ENCODE measurements around the gene LAMB4. TPM values are rescaled to one million over a fixed set of nuclear protein-coding genes. Genes with fewer than 3 reads are reported as not detected.

Gene LAMB4
- total RNA-seq, 2 donors from 2014 or later = 0.85 TPM; not detected in 1

DNA sequence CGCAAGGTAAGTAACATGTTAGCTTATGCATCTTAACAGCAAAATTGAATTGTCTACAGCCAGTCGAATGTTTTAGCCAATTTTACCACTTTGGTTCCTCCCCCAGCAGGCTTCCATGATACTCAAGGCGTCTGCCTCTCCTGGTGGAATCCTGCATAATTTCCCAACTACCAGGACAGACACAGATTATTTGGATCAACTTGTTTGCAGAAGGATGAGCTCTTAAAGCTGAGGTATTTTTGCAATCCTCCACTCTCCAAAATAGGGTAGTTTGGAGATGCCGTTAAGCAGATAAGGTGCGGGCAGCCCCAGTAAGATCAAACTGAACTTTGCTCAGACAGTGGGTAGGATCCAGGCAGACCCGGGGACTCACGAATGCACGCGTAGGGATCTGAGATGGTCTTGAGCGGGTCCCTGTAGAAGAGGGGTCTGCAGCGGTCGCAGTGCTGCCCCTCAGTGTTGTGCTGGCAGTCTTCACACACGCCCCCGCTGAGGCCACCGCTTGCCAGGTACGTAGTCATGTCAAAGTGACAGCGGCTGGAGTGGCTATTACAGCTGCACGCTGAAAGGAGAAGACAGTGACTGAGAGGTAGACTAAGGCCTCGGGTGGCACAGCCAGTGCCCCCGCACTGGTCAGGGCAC is 27.4 kb downstream of the LAMB4 start:
- no peak for DNase-seq (ENCODE audit: low spot score)
- Histone ChIP-seq H3K36me3 (no peaks in the 10 kb centered on the region), H3K4me1 (replicated peaks) (no peaks in the 10 kb centered on the region), H3K27me3 (replicated peaks; ENCODE audit: insufficient read depth) (no peaks in the 10 kb centered on the region), H3K9me3 (no peaks in the 10 kb centered on the region), H3K4me3 (no peak overlapping the region), H3K27ac (no peak overlapping the region)
- TF ChIP-seq POLR2AphosphoS5 (IDR thresholded peaks at IDR 0.05) (no peak), POLR2A (IDR thresholded peaks at IDR 0.05) (no peak)
- TF ChIP-seq, protein P1, sequence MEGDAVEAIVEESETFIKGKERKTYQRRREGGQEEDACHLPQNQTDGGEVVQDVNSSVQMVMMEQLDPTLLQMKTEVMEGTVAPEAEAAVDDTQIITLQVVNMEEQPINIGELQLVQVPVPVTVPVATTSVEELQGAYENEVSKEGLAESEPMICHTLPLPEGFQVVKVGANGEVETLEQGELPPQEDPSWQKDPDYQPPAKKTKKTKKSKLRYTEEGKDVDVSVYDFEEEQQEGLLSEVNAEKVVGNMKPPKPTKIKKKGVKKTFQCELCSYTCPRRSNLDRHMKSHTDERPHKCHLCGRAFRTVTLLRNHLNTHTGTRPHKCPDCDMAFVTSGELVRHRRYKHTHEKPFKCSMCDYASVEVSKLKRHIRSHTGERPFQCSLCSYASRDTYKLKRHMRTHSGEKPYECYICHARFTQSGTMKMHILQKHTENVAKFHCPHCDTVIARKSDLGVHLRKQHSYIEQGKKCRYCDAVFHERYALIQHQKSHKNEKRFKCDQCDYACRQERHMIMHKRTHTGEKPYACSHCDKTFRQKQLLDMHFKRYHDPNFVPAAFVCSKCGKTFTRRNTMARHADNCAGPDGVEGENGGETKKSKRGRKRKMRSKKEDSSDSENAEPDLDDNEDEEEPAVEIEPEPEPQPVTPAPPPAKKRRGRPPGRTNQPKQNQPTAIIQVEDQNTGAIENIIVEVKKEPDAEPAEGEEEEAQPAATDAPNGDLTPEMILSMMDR (IDR thresholded peaks at IDR 0.05) = no peak
- 88% methylated on average over 20 of the region's 20 CpGs for WGBS
- intact Hi-C loops (cut with DNase I) = no loop called here

GRCh38 chr7:108101759-108102158 is 28.4 kb downstream of the LAMB4 start:
- no peak for DNase-seq (ENCODE audit: low spot score)
- TF ChIP-seq POLR2AphosphoS5 (IDR thresholded peaks at IDR 0.05) = no peak
- no peak for TF ChIP-seq POLR2A (IDR thresholded peaks at IDR 0.05)
- TF ChIP-seq, protein P1 (IDR thresholded peaks at IDR 0.05) = no peak
- no peak overlapping the region for H3K27ac ChIP-seq
- 97% methylated on average over 3 of the region's 3 CpGs for WGBS
- H3K9me3 ChIP-seq = no peaks in the 10 kb centered on the region
- no peak overlapping the region for H3K4me3 ChIP-seq
- intact Hi-C loops (cut with DNase I) = no loop called here
- H3K36me3 ChIP-seq = no peaks in the 10 kb centered on the region
- H3K27me3 ChIP-seq (replicated peaks; ENCODE audit: insufficient read depth) = no peaks in the 10 kb centered on the region
- H3K4me1 ChIP-seq (replicated peaks) = no peaks in the 10 kb centered on the region

DNA sequence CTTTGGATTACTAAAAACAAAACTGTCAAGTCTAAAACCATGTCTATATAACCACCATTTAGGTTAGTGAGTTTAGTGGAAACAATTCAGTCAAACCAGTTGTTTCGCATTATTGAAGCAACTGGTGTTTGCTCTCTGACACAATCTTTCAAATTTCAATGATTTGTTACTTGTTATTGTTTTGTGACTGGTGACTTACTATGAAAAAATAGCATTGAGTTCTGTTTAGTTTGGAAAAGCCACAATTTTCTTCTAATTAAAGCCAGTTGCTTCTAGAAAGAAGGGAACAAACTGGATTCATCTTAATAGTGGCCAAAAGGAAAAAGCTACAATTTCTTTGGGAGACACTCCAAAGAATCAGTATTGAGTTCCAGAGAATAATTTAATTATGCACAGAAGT is 30.4 kb downstream of the LAMB4 start:
- H3K27me3 ChIP-seq (replicated peaks; ENCODE audit: insufficient read depth) = no peaks in the 10 kb centered on the region
- H3K36me3 ChIP-seq = no peaks in the 10 kb centered on the region
- peaks cover 7% of the 10 kb centered on the region for H3K4me1 ChIP-seq (replicated peaks)
- H3K27ac ChIP-seq = no peak overlapping the region
- no peaks in the 10 kb centered on the region for H3K9me3 ChIP-seq
- no peak for DNase-seq (ENCODE audit: low spot score)
- TF ChIP-seq, protein P1 (IDR thresholded peaks at IDR 0.05) = no peak
- TF ChIP-seq POLR2A (IDR thresholded peaks at IDR 0.05) (no peak), POLR2AphosphoS5 (IDR thresholded peaks at IDR 0.05) (no peak)
- intact Hi-C loops (cut with DNase I) = no loop called here
- 60% methylated on average over 1 of the region's 1 CpG for WGBS
- no peak overlapping the region for H3K4me3 ChIP-seq

DNA sequence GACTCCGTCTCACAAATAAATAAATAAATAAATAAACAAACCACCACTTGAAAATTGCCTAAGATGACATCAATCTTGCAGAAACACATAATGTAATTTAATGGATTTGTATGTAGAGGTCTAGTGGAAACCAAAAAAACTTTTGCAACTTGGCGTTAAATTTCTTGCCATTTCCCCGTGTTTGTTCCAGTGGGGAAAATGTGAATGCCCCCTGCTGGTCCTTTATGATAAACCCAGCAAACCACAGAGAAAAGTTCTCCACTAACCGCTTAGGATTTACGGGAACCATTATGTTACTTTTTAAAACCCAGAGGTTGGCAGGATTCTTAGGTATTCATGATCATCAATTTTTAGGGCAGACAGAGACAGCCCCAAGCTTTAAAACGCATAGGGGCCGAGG is 32.5 kb downstream of the LAMB4 start:
- Histone ChIP-seq H3K27ac (no peak overlapping the region), H3K36me3 (no peaks in the 10 kb centered on the region), H3K9me3 (no peaks in the 10 kb centered on the region), H3K4me1 (replicated peaks) (peaks cover 7% of the 10 kb centered on the region), H3K27me3 (replicated peaks; ENCODE audit: insufficient read depth) (no peaks in the 10 kb centered on the region), H3K4me3 (no peak overlapping the region)
- intact Hi-C loops (cut with DNase I) = no loop called here
- no peak for TF ChIP-seq POLR2AphosphoS5 (IDR thresholded peaks at IDR 0.05)
- TF ChIP-seq, protein P1 (IDR thresholded peaks at IDR 0.05) = no peak
- no peak for TF ChIP-seq POLR2A (IDR thresholded peaks at IDR 0.05)
- 90% methylated on average over 7 of the region's 7 CpGs for WGBS
- no peak for DNase-seq (ENCODE audit: low spot score)

DNA sequence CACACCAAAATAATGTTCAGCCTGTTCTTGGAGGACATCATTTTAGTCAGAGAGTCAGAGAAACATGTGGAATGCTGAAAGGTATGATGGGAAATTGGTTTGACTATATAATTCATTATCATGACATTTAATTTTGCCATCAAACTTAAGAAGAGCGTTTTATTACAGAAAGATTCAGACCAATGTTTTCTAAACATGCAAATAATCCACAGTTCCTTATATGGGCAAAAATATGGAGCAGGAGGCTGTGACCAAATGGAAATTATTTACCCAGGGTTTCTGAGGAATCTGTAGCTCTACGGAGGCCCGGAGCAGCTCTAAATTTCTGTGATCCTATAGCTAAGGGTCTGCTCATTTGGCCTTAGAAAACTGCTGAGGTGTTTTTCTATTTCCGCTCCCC is 33.2 kb downstream of the LAMB4 start:
- Histone ChIP-seq H3K9me3 (no peaks in the 10 kb centered on the region), H3K27ac (no peak overlapping the region), H3K36me3 (no peaks in the 10 kb centered on the region), H3K4me1 (replicated peaks) (peaks cover 7% of the 10 kb centered on the region), H3K27me3 (replicated peaks; ENCODE audit: insufficient read depth) (no peaks in the 10 kb centered on the region), H3K4me3 (no peak overlapping the region)
- DNase-seq (ENCODE audit: low spot score) = no peak
- intact Hi-C loops (cut with DNase I) = no loop called here
- 89% methylated on average over 4 of the region's 4 CpGs for WGBS
- TF ChIP-seq POLR2AphosphoS5 (IDR thresholded peaks at IDR 0.05) (no peak), POLR2A (IDR thresholded peaks at IDR 0.05) (no peak)
- TF ChIP-seq, protein P1 (IDR thresholded peaks at IDR 0.05) = no peak

All from prostate gland (tissue), 2 donors.